Stimulated activated CD4-positive, alpha-beta T cell treated with anti-CD3 and anti-CD28 coated beads, Interleukin-2, amount 100 ng/mL, for 24 hours (primary cell): ENCODE measurements around the gene SLC33A1.
"Not testable (repeated sequence)": the region's sequence is repeated elsewhere in the genome, so short reads cannot be mapped to it uniquely, and the experiment has no call there.

ENCODE experiments used
- DNase-seq, 2 donors: peaks; one replicate each; pipeline ENCODE4 v3.0.0-alpha.2; 2020

Gene SLC33A1

GRCh38 chr3:155854141-155854940 lies at the start of gene SLC33A1:
Gene SLC33A1 (minus strand): TSS chr3:155854427. CDS start chr3:155853997, 430 bp downstream.
- DNase-seq, result peak; percentile 96 to 98

DNA sequence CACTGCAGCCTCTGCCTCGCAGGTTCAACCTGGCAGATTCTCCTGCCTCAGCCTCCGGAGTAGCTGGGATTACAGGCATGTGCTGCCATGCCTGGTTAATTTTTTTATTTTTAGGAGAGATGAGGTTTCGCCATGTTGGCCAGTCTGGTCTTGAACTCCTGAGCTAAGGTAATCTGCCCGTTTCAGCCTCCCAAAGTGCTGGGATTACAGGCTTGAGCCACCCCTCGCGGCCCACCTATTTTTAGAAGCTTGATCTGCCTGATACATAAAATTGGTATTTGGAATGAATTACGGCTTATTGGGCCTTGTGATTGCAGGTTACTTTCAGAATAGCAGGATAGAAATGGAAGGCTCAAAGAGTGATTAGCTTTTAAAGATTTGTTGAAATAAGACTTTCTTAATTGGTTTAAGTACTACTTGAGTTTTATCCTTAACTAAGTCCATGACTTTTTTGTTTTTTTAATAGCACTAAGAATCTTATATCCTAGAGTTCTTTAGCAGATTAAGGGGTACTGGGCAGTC lies 41.2 kb upstream of the SLC33A1 start:
- DNase-seq, result no peak

- DNase-seq, result no peak
Measured at GRCh38 chr3:155891321-155891720, 37.1 kb upstream of the SLC33A1 start.

- no peak for DNase-seq
Measured at GRCh38 chr3:155890671-155891190, 36.5 kb upstream of the SLC33A1 start.

GRCh38 chr3:155889952-155890351 lies 35.7 kb upstream of the SLC33A1 start:
- no peak for DNase-seq

GRCh38 chr3:155889212-155889611 lies 35.0 kb upstream of the SLC33A1 start:
- DNase-seq, result no peak

DNA sequence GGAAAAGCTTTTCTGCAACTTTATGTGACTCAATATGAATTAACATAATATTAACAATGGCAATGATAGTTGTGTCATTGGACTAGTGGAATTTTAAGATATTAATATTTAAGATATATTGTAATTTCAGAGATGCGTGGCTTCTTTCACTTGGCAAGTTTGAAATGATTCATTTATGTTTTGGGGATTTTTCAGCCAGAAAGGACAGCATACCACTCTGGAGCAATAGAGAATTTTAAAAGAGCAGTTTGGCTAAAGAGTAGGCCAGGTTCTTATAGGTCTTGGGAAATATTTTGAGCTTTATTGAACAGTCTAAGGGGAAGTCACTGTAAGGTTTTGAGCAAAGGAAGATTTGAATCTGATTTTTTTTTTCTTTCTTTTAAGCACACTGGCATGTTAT lies 32.7 kb upstream of the SLC33A1 start:
- DNase-seq, result no peak

- not testable (repeated sequence) for DNase-seq
Measured at GRCh38 chr3:155886348-155886747, 32.1 kb upstream of the SLC33A1 start.

DNA sequence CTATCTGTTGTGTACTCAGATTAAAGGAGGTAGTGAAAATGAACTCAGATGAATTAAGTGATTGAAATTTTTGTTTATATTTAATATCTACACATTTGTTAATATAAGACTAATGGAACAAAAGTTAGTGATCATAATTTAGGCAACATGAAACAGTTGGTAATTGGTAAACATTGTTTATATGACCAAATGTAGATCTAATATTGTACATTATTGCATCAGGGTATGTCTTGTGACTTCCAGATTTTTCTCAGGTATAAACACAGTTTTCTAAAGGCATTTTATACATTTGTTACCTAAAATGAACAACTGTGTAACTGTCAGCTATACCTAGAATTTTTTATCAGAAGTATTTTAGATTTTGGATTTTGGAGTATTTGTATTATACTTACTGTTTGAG lies 31.1 kb upstream of the SLC33A1 start:
- DNase-seq, result no peak

DNA sequence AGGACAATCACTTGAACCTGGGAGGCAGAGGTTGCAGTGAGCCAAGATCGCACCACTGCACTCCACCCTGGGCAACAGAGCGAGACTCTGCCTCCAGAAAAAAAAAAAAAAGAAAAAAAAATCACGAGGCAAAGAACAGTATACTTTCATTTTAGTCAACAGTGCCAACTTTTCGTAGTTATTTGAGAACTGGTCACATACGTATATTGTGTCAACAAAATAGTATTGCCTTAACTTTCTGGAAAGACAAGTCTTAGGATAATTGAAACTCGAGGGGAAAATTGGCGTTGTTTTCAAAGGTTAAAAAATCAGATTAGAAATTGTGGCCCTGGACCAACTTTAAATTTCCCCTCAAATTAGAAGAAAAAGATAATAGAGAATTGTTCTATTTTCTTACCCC lies 30.1 kb upstream of the SLC33A1 start:
- no peak for DNase-seq

DNA sequence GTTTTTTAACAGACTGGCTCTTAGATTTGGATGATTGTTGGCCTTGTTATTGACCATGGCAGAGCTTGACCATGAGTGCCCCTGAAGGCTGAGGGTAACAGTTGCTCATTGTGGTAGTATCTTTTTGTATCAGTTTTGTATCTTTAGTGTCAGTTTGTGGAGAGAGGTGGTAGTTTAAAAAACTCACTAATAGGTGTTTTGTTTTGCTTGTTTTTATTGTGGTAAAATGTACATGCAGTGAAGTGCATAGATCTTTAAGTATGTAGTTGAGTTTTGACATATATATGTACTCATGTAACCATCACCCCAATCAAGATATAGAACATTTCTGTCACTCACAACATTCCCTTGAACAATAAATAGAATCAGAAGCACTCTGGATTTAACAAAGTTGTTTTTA lies 26.1 kb upstream of the SLC33A1 start:
- no peak for DNase-seq

DNA sequence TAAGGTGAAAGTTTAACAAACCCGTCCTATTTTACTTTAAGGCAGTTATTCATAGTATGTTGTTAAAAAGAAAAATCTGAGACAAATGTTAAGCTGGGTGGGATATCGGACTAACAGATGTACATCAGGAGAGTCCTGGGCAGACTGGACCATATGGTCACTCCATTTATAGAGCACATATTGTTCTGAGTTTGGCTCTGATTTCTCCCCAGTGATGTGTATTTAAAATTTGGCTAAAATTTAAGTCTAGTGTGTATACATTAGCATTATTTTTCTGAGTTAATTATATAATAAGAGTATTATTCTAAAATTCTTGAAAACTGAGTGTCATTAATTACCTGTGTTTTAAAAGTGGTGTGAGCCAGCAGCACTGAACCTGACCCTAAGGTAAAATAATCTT lies 22.3 kb upstream of the SLC33A1 start:
- DNase-seq, result no peak

DNA sequence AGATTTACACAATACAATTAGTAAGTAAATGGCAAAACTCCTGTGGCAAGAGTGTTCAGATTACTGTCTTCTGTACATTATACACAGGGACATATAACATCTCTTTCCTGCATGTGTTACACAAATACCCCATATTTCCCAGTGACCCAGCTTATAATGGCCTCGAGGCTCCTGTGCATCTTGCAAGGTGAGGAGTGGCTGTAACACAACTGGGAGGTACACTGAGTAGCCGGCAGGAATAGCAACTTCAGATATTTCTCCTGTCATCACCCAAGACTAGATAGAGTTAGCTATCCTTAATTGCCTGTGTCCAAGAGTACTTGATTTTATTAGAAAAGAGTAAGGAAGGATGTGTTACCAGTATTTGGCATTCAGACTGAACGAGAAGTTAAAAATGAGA lies 21.8 kb upstream of the SLC33A1 start:
- DNase-seq, result no peak

DNA sequence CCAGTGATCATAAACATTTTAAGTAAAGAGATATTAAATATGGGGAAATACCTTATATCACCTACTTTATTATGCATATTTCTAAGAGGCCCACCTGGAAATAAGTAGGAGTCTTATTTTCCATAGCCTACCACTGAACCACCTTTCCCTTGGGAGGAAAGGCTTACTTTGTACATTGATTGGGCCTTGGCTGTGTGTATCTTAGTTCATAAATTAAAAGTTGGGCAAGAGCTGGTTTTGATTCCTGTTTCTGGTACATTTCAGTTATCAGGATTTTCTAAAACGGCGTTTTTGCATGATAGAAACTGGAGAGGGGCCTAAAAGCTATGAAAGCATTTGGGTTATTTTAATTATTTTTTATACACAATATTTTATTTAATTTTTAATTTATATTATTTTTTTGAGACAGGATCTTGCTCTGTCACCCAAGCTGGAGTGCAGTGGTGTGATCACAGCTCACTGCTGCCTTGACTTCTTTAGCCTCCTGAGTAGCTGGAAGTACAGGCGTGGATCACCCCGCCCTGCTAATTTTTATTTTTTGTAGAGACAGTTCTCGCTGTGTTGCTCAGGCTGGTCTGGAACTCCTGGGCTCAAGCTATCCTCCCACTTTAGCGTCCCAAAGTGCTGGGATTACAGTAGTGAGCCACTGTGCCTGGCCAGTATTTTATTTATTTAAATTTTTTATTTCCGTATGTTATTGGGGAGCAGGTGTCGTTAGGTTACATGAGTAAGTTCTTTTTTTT lies 18.8 kb upstream of the SLC33A1 start:
- DNase-seq, result no peak

- no peak for DNase-seq
Measured at GRCh38 chr3:155871746-155872158, 17.5 kb upstream of the SLC33A1 start.

DNA sequence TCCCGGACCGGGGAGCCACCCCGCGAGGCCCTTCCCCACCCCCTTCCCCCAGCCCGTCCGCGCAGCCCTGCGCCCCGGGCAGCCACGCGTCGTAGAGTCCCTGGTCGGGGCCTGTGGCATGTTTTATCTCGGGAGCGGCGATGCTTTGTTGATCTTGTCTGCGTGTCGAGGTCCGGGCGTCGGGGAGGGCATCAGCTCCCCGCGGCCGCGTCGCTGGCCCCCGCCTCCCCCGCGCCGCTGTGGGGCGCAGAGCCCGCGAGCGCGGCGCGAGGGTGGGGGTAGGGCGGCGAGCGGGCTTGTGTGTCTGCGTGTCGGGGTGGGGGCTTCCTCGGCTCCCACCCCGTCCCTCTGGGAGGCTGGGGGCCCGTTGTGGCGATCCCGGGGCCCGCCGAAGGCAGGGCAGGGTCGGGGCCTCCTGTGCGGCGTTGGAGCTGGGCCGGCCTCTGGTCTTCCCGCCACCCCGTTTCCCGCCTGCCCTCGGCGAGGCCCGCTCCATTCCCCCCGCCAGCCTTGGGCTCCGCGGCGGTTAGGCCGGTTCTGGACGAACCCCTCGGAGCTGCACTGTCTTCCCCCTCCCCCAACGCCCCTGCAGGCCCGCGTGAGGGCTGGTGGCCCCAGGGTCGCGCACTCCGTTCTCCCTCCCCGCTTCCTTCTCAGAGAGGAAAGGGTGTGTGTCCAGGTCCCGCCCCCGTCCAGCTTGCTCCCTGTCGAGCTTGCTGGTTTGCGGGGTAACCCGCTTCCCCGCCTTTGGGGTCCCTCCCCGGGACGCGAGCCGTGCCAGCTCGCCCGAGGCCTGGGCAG lies 16.9 kb upstream of the SLC33A1 start:
- DNase-seq, result peak; percentile 53 to 62

DNA sequence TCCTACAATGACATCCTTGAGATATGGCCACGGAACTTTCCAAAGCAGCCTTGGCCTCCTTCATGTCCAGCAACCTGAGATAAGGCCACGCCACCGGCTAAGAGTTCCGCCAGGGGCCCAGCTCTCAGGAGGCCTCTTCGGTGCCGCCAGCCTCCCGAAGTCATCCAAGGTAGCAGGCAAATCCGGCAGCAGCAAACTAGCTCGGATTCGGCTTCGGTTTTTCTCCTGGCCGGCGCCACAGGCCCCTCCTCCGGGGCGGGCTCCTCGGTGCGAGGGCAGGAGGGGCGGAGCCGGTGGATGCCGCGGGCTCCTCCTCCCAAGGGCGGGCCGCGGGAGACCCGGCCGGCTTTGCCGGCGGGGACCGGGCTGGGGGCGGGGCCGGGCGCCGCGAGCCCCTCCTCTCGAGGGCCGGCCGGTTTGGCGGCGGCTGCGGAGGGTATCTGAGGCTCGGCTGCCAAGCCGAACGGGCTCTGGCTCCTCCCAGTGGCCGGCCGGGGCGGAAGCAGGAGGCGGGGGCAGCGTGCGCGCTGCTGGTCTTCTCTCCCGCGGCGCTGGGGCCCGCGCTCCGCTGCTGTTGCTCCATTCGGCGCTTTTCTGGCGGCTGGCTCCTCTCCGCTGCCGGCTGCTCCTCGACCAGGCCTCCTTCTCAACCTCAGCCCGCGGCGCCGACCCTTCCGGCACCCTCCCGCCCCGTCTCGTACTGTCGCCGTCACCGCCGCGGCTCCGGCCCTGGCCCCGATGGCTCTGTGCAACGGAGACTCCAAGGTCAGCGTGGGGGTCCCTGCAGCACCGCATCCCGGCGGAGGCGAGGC lies 16.1 kb upstream of the SLC33A1 start, which contains the start of gene GMPS:
Gene GMPS, plus strand, starts transcription at position 518 of the 812 bp plus-strand sequence. Its CDS starts 221 bp downstream, at position 739.
- peak; percentile 95 to 96 for DNase-seq

DNA sequence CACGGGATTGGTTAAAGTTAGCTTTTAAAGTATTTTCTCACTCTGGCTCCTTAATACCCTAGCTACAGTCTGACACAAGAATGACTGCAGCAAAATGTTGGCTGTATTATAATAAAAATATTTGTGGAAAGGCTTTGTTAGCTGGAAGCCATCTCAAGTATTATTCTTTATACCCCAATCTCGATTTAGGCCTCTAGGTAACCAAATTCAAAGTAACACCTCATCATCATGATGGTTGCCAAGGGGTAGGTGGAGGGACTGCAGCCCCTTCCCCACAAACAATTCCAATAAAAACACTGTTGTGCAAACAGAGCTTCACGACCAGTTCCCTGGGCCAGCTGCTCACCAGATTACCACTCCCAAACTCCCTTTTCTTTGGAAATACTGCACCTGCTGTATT lies 15.5 kb upstream of the SLC33A1 start:
- DNase-seq, result no peak

DNA sequence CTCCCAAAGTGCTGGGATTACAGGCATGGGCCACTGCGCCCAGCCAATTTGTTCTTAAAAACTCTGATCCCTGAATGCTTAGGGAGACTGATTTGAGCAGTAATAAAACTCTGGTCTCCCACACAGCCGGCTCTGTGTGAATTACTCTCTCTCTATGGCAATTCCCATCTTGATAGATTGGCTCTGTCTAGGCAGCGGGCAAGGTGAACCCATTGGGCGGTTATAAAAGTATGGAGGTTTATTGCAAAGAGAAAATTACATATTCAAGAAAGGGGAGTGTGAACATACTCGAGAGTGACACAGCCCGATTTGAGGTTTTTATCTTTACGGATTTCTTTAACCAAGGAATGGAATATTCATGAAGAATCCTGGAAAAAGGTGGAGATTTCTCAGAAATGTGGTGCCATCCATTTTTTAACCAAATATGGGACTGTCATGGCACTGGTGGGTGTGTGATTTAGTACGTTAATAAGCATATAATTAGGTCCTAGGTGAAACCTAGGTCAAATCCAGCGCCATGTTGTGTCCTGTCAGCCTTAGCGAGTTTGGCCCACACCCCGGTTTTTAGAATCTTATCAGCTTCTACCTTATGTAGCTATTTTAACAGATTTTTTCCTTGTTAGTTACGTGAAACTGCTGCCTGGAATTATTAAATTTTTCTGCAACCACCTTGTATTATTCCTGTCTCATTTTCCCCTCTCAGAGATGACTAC lies 9.0 kb upstream of the SLC33A1 start:
- DNase-seq, result no peak

GRCh38 chr3:155862290-155862982 lies 8.2 kb upstream of the SLC33A1 start:
- peak; percentile 46 to 61 for DNase-seq
